ENCODE results near the gene EMX2.

The EMX2 gene

DNA sequence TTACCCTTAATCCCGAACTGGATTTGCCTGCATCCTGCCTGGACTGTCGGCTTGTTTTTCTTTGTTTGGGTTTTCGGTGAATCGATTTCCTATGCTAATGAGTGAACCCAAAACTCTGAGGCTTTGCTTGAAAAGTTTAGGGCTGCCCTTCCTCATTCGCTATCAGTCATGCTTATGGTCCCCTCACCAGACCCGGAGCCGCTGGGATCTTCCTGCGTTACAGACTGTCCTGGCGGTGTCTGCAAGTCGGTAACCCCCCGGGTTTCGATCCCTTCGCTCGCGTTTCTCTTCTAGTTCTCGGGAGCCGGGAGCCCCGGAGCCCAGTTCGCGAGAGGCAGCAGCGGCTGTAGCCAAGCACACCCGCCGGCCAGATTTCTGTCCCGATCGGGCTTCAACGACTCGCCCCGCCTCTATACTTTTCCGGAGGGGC, 2.2 kb downstream of the EMX2 start:
- no peak for DNase-seq (ENCODE audit: low read depth)

GRCh38 chr10:117545141-117546019, 2.8 kb downstream of the EMX2 start:
- DNase-seq (ENCODE audit: low read depth), result no peak

GRCh38 chr10:117546020-117546580, 3.6 kb downstream of the EMX2 start:
- DNase-seq (ENCODE audit: low read depth), result no peak

- DNase-seq (ENCODE audit: low read depth), result no peak
Measured at GRCh38 chr10:117546581-117547015, 4.1 kb downstream of the EMX2 start.

DNA sequence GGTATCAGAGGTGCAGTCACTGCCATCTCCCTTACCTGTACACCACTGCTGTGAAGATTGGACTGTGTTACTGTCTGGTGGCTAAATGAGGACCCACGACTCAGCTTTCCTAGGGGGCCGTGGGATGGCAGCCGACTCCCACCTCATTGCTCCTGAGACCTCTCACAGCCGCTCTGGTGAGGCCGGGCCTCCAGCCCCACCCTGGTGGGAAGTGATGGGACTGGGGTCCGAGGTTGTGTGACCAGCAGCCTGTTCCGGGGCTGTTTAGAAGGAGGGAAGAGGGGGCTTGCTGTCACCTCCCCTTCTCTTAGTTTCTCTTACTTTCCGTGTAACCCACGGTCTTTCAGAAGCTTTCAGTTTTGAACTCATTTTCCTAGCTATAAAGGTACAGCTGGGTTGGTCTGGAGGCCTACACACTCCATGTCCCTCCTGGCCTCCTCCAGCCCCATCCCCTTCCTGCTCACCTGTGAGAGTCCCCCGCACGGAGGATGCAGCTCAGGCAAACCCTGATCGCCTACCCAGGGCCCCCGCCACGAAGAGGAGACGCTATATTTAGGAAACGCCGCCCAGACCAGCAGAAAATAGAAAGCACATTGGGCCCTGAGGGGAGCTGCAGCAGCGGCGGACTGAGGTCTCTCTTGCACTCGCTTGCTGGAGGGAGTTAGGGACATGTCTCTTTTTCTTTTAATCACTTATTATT, 4.6 kb downstream of the EMX2 start:
- DNase-seq (ENCODE audit: low read depth), result no peak

GRCh38 chr10:117547716-117548668, 5.4 kb downstream of the EMX2 start:
- no peak for DNase-seq (ENCODE audit: low read depth)

DNA sequence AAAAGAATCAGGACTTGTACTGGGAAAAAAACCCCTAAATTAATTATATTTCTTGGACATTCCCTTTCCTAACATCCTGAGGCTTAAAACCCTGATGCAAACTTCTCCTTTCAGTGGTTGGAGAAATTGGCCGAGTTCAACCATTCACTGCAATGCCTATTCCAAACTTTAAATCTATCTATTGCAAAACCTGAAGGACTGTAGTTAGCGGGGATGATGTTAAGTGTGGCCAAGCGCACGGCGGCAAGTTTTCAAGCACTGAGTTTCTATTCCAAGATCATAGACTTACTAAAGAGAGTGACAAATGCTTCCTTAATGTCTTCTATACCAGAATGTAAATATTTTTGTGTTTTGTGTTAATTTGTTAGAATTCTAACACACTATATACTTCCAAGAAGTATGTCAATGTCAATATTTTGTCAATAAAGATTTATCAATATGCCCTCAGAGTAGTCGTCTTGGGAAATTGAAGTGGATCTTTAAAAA, 6.6 kb downstream of the EMX2 start:
- DNase-seq (ENCODE audit: low read depth), result no peak

GRCh38 chr10:117550076-117550475, 7.5 kb downstream of the EMX2 start:
- no peak for DNase-seq (ENCODE audit: low read depth)

DNA sequence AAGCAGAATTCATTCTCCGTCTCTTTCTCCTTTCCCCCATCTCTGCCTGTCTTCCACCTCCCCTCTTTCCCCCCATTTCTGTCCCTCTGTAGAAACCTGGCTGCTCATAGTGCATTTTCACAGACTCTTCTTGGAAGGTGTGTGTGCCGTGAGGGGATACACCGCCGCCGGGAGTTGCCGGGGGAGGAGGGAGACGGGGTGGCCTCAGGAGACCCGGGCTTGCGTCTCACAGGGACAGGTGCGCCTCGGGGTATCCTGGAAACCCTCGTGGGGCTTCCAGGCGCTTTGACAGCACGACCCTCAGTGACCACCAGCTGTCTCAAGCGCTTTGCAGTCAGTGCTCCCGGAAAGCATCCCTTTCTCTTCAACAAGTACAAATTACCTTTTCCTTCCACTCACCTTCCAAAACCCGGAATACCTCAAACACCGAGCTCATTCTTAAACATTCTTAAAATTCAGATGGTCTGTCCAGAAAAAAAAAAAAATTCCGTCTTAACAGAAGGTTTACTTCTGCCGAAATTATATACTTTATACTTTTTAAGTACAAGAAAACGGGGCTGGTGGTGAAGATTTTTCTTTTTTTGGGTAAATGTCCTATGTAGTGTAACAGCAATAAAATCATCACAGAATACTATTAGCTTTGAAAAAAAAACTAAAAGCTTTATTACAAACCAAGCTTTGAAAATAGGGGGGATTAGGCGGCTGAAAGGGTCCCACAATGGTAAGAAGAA, 8.2 kb downstream of the EMX2 start:
- no peak for DNase-seq (ENCODE audit: low read depth)

DNA sequence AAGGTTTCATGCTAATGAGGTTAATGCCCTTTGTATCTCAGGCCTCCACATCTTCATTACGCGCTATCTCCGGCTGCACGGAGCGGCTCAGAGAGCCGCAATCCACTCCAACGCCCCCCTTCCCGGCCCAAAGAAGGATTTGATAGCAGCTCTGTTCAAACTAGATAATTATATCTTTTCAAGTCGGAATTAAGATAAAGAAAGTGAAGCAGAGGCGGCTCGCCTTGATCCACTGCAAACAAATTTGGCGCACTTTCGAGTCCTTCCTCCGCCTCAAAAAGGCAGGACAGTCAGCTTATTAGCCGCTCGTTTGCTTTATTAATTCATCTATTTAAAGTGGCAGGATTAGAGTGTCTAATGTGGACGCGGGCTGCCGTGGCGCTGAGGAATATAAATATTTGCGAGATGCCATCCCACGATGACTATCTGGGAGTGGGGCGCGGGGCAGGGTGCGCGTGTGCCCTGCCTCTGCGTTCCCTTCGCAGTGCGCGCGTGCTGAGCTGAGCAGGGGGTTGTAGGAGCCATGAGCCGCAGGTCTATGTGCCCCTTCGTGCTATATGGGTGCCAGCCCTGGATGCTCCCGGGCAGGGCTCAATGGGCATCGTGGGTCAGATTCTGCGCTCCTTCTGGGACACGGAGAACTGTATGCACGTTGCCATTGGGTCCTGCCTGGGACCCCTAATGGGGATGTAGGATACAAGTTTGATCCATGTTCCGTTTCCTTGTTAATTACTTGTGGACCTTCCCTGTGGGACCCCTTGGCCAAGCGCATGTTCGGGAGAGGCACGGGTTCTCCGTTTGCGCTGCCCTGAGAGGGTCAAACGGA, 9.0 kb downstream of the EMX2 start:
- DNase-seq (ENCODE audit: low read depth), result no peak

DNA sequence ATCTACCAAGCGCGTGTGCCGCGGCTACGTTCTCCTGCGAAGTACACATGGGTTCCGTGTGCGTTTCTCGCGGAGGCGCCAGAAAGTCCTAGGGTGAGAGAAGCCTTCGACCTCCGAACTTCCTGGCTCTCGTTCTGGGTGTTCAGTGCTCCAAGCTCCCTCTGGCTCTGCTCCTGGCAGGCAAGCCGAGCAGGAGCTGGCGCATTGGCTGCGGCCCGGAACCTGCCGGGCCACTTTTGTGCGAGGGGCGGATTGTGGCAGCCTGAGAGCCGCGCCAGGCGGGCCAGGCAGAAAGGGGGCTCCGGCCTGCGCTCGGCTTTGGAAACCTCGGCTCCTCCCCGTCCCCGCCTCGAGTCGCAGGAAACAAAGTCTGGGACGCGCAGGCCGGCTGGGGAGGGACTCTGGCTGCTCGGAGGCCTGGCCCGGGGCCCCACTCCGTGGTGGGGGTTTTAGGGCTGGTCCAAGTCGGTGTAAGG, 9.6 kb downstream of the EMX2 start:
- DNase-seq (ENCODE audit: low read depth), result no peak

DNA sequence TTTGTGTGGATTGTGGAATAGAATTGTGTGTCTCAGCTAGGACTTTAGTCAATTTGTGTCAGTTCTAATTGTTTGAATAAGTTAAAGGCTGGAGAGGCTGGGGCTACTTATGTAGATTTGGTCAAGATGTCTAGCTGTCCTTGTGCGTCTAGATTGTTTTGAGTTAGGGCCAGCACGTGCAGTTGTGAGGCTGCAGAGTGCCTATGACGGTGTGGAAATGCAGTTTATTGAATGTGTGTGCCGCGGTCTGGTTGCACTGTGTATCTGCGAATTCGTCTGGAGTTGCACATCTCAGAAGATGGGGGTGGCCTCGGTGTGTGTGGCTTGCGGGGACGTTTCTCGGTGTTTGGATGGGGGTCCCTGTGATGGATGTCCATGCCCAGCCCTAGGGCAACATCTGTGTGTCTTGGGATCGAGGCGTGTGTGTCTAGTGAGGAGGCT, 10.2 kb downstream of the EMX2 start:
- no peak for DNase-seq (ENCODE audit: low read depth)

DNA sequence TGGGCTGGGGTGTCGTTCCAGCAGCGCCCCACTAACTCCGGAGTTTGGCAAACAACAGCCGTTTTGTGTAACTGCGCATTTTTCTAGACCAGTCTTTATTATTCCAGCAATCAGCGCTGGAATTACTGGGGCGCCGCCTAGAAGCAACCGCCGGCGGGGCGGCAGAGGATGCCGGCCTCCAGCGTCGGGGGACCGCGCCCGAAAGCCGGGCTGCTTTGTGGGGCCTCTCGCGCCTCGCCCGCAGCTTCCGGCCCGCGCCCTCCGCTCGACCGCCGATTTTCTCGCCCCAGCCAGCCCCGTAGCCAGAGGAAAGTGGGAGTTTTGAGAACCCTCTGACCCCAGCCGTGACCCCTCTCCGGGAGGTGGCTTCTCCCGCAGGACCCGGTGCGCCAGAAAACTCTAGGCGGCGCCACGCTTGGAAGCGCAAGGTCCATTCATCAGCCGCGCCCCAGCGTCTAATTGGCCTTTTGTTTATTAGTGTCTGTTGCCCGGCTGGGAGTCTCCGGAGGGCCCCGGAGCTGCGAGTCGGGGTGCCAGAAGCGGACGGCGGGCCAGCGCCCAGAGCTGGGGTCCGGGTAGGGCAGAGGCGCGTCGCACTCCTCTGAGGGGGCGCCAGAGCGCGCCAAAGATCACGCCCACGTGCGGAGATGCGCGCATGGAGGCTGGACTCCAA, 10.7 kb downstream of the EMX2 start:
- DNase-seq (ENCODE audit: low read depth), result no peak

DNA sequence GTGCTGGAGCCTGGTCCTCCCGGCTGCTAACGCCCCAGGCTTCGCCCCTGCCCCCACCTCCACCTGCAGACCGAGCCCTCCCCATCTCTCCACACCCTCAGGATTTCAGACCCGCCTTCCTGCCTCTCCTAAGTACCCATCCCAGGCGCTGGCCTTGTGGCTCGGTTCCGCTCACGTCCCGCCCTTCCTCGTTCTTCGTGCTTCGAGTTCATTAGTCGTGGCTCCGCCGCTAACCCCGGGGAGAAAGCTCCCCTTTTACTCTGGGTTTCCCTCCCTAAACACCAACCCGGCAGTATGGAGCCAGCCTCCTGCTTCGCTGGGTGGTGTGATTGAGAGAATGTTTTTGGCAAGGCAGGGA, 11.2 kb downstream of the EMX2 start:
- DNase-seq (ENCODE audit: low read depth), result no peak

DNA sequence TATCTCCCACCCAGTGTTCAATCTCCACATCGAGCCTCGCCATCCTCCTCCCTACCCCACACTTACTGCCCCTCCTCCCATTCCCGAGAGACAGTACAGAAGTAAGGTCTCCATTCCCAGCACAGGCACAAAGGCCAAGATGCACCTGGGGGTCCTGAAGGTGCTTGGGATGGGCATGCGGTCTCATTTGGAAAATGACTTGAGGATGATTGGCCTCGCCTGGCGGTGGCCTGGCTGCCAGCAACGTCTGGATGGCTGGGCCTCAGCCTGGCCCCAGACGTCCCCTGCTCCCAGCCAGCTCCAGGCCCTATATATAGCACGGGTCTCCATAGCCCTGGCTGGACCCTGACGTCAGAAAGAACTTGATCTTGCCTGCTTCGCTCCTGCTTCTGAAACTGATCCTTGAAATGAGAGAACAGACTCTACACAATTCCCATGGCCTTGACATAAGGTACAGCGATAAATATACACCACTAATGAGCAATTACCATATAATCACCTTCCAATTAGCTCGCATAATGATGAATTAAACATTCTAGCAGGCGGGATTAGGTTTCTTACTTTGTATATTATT, 11.8 kb downstream of the EMX2 start:
- no peak for DNase-seq (ENCODE audit: low read depth)

GRCh38 chr10:117555017-117555416, 12.5 kb downstream of the EMX2 start:
- DNase-seq (ENCODE audit: low read depth), result no peak

DNA sequence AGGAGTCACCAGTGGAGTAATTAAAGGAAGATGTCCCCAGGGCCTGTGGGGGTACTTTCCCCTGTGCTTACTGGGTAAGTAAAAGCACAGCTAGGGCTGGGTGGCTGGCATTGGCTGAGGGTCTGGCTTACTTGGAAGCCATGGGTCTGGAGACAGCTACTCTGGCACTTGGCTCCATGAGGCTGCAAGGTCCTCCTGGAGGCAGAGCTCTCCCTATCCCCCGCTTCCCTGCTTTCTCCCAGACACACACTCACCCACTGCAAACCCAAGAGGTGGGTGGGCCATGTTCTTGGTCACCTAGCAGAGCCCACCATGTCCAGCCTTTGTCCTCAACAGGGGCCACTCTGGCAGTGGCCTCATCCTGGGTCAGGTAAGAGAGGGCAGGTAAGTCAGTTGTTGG, 13.3 kb downstream of the EMX2 start:
- DNase-seq (ENCODE audit: low read depth), result no peak

DNA sequence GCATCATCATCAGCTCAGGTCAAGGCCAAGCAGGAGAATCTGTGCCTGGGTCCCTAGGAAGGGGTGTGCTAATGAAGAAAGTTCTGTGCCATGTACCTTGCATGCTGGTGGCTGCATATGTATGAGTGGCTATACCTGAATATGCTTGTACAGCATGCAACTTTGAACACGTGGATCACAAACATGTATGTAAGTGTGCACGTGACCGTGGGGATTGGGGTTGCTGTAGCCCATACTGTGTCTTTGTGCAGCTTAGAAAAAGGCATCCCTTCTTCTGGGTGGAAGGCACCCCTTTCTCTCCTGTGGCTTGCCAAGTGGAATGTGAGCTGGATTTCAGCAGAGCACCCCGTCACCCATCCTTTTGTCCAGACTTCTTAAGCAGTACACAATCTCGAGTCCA, 13.8 kb downstream of the EMX2 start:
- DNase-seq (ENCODE audit: low read depth), result no peak

DNA sequence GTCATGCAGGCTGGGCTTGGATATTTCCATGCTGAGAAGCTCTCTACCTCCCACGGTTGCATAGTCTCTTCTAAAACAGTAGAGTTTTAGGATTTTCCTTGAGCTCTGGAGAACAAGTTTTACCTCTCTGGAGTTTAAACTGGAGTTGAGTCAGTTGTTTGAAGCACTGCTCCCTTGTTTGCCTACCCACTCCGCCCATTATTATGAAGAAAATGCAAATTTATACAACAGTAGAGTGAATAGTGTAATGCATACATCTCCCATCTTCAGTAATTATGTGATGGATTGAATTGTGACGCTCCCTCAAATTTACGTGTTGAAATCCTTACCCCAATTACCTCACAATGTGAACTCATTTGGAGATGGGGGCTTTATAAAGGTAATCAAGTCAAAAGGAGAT, 17.2 kb downstream of the EMX2 start:
- DNase-seq (ENCODE audit: low read depth), result no peak
